ENCODE results near the gene RALGAPA1. TPM values are rescaled to one million over a fixed set of nuclear protein-coding genes. Genes with fewer than 3 reads are reported as not detected.

The RALGAPA1 gene
- total and polyA plus RNA-seq, 2 of the 13 experiments (the other 11 are each of a cell fraction or from before 2014, with no cell fraction given), result 65.0 to 89.2 TPM

GRCh38 chr14:35549551-35549950 is 259.5 kb downstream of the RALGAPA1 start:
- Histone ChIP-seq H3K27ac (ENCODE audit: extremely low read length, insufficient read depth, low read length) (no peak overlapping the region), H3K4me2 (ENCODE audit: low read depth, low read length) (no peak overlapping the region), H3K4me3 (replicated peaks in 1 of 3; ENCODE audit: insufficient read depth in 1 of 3, low read depth in 2 of 3, low read length in 3 of 3) (no peak overlapping the region), H3K27me3 (ENCODE audit: control insufficient read depth in 1 of 2, insufficient read depth in 2 of 2, low read length in 2 of 2) (no peaks in the 10 kb centered on the region), H3K36me3 (replicated peaks in 1 of 2; ENCODE audit: control insufficient read depth in 1 of 2, insufficient read depth in 2 of 2, low read length in 2 of 2) (peaks cover 0 to 3% of the 10 kb centered on the region in 2 experiments; a peak in 2 of 5 replicates), H2AFZ (ENCODE audit: low read length) (no peak overlapping the region), H4K20me1 (ENCODE audit: insufficient read depth, low read length) (no peaks in the 10 kb centered on the region), H3K79me2 (ENCODE audit: insufficient read depth, low read length) (no peaks in the 10 kb centered on the region), H3K9ac (ENCODE audit: insufficient read depth, low read depth, low read length) (no peak overlapping the region), H3K9me3 (ENCODE audit: low read length) (no peaks in the 10 kb centered on the region), H3K4me1 (ENCODE audit: insufficient read depth, low read length) (no peaks in the 10 kb centered on the region)
- in situ Hi-C loops (cut with HindIII; ENCODE audit: extremely low pct_ligation_motif_present, low pct_unique_long_range_greater_than_20kb) (no loop called here), intact Hi-C loops (cut with micrococcal nuclease; ENCODE audit: unreplicated experiment) (no loop called here)
- ATAC-seq, result no peak; the same call in 2 of the 3 replicates
- ChIA-PET POLR2A (no interaction called here), CTCF (ENCODE audit: low intra/inter-chr PET ratio, low total read pairs) (no interaction called here)
- TF ChIP-seq ZNF383 (CRISPR knock-in tag; IDR thresholded peaks at IDR 0.05; ENCODE audit: borderline replicate concordance) (0 out of 2 replicates have a peak, but pooled peaks have one; percentile 56), SNAPC5 (CRISPR knock-in tag; IDR thresholded peaks at IDR 0.05; ENCODE audit: borderline replicate concordance) (no peak), NFYB (CRISPR knock-in tag; IDR thresholded peaks at IDR 0.05) (no peak)
- BruUV-seq (replicated peaks), result no TSS peak
- DNase-seq (ENCODE audit: low spot score), result no peak
- FAIRE-seq, result no peak
- 92% methylated on average over 4 of the region's 4 CpGs for WGBS (ENCODE audit: low lambda C conversion rate)

GRCh38 chr14:35543006-35543405 is 266.1 kb downstream of the RALGAPA1 start:
- CTCF ChIA-PET (ENCODE audit: low intra/inter-chr PET ratio, low total read pairs), result no interaction called here

More at GRCh38 chr14:35543006-35543405, 266.1 kb downstream of the RALGAPA1 start:
- Histone ChIP-seq H3K4me2 (ENCODE audit: low read depth, low read length) (no peak overlapping the region), H3K79me2 (ENCODE audit: insufficient read depth, low read length) (no peaks in the 10 kb centered on the region), H2AFZ (ENCODE audit: low read length) (no peak overlapping the region), H4K20me1 (ENCODE audit: insufficient read depth, low read length) (no peaks in the 10 kb centered on the region), H3K4me3 (replicated peaks in 1 of 3; ENCODE audit: insufficient read depth in 1 of 3, low read depth in 2 of 3, low read length in 3 of 3) (no peak overlapping the region), H3K4me1 (ENCODE audit: insufficient read depth, low read length) (no peaks in the 10 kb centered on the region), H3K27me3 (ENCODE audit: control insufficient read depth in 1 of 2, insufficient read depth in 2 of 2, low read length in 2 of 2) (no peaks in the 10 kb centered on the region), H3K9ac (ENCODE audit: insufficient read depth, low read depth, low read length) (no peak overlapping the region), H3K27ac (ENCODE audit: extremely low read length, insufficient read depth, low read length) (no peak overlapping the region), H3K36me3 (replicated peaks in 1 of 2; ENCODE audit: control insufficient read depth in 1 of 2, insufficient read depth in 2 of 2, low read length in 2 of 2) (peaks cover 0 to 5% of the 10 kb centered on the region in 2 experiments; a peak in 2 of 5 replicates), H3K9me3 (ENCODE audit: low read length) (no peaks in the 10 kb centered on the region)
- FAIRE-seq (no peak), ATAC-seq (no peak), DNase-seq (ENCODE audit: low spot score) (no peak)
- TF ChIP-seq FOXO4 (CRISPR knock-in tag; conservative IDR thresholded peaks at IDR 0.05) (0 out of 2 replicates have a peak, but pooled peaks have one; percentile 37), ZBTB34 (CRISPR knock-in tag; IDR thresholded peaks at IDR 0.05) (no peak), MAFF (IDR thresholded peaks at IDR 0.05; ENCODE audit: low read depth, low read length) (peak; percentile 68), MAFK (conservative IDR thresholded peaks at IDR 0.05 in 1 of 2, IDR thresholded peaks at IDR 0.05 in 1 of 2; ENCODE audit: low read length in 2 of 2) (peak; percentile 69 to 71), NFE2L2 (IDR thresholded peaks at IDR 0.05; ENCODE audit: low read length) (peak; percentile 87), SOX13 (IDR thresholded peaks at IDR 0.05) (no peak), SOX13 (CRISPR knock-in tag; conservative IDR thresholded peaks at IDR 0.05 in 1 of 2, IDR thresholded peaks at IDR 0.05 in 1 of 2) (no peak)
- in situ Hi-C loops (cut with HindIII; ENCODE audit: extremely low pct_ligation_motif_present, low pct_unique_long_range_greater_than_20kb) (no loop called here), intact Hi-C loops (cut with micrococcal nuclease; ENCODE audit: unreplicated experiment) (no loop called here)
- no TSS peak for BruUV-seq (replicated peaks)
- 98% methylated on average over 5 of the region's 5 CpGs for WGBS (ENCODE audit: low lambda C conversion rate)
- POLR2A ChIA-PET, result no interaction called here
